KOPT-K1 (cell line): Measurements from ENCODE around the gene FAM110A.
"Not testable (repeated sequence)": the region's sequence is repeated elsewhere in the genome, so short reads cannot be mapped to it uniquely, and the experiment has no call there.

ENCODE experiments used
- H3K27ac ChIP-seq: fragments of 200-600 bp; sonication (generic); 2 replicates; pipeline ENCODE4 v1.5.1; 2016; ENCODE audit warnings: antibody characterized with exemption, mild to moderate bottlenecking, low read depth, low read length; ENCODE audit not compliant: poor library complexity, severe bottlenecking
- H3K36me3 ChIP-seq: fragments of 200-600 bp; sonication (generic); 2 replicates; pipeline ENCODE4 v1.5.1; 2017; ENCODE audit warnings: antibody characterized with exemption, mild to moderate bottlenecking, low read length, moderate library complexity; ENCODE audit not compliant: insufficient read depth
- H3K9me3 ChIP-seq: fragments of 200-600 bp; sonication (generic); 2 replicates; pipeline ENCODE4 v1.5.1; 2017; ENCODE audit warnings: antibody characterized with exemption, low read length, mild to moderate bottlenecking; ENCODE audit not compliant: insufficient read depth, poor library complexity, severe bottlenecking

FAM110A gene

DNA sequence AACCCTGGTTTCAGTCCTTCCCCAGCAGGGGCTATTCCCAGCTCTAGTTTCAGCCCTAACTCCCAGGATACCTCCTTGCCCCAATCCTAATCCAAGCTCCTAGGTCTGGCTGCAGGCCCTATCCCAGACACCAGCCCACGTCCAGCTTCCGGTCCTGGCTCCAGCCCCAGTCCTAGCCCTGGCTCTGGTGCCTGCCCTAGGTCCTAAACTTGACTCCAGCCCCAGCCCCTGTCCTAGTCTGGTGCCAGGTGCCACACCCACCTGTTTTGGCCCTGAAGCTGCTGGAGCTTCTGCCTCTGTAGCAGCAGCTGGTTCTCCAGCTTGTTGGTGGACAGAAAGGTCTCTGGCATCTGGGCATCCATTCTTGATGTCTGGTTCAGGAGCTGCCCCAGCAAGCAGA is 54.5 kb downstream of the FAM110A start:
- Histone ChIP-seq H3K27ac (no peak overlapping the region), H3K36me3 (no peaks in the 10 kb centered on the region), H3K9me3 (no peaks in the 10 kb centered on the region)

DNA sequence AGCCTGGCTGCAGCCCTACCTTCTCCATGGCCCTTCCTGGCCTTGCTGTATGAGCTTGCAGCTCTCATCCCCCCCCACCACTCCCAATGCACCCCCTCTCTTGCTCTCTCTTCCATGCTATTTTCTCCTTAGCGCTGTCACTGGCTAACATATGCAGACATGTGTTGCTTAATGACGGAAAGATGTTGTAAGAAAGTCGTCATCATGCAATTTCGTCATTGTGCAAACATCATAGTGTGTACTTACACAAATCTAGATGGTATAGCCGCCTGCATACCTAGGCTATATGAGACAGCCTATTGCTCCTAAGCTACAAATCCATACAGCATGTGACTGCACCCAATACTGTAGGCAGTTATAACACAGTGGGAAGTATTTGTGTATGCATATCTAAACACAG is 55.6 kb downstream of the FAM110A start:
- H3K9me3 ChIP-seq, result no peaks in the 10 kb centered on the region
- no peak overlapping the region for H3K27ac ChIP-seq
- no peaks in the 10 kb centered on the region for H3K36me3 ChIP-seq

GRCh38 chr20:889932-890463 is 56.5 kb downstream of the FAM110A start:
- H3K36me3 ChIP-seq, result no peaks in the 10 kb centered on the region
- no peaks in the 10 kb centered on the region for H3K9me3 ChIP-seq
- H3K27ac ChIP-seq, result no peak overlapping the region

DNA sequence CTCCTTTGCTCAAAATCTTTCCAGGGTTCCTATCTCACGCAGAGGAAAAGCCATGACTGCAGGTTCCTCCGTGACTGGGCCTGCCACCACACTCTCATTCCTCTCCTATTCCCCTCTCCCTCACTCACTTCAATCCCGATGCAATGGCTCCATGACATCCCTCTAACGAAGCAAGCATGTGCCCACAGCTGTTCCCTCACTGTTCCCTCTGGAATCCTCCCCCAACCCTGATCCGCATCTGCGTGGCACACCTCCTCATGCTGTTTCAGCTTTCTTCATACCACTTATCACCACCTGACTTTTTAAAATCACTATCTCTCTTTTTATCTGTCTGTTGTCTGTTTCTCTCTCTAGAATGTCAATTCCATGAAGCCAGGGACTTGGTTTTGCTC is 57.1 kb downstream of the FAM110A start:
- no peaks in the 10 kb centered on the region for H3K36me3 ChIP-seq
- H3K9me3 ChIP-seq, result no peaks in the 10 kb centered on the region
- no peak overlapping the region for H3K27ac ChIP-seq

- H3K9me3 ChIP-seq, result peaks cover 2% of the 10 kb centered on the region
- no peak overlapping the region for H3K27ac ChIP-seq
- no peaks in the 10 kb centered on the region for H3K36me3 ChIP-seq
Observed at GRCh38 chr20:891058-891705, 57.7 kb downstream of the FAM110A start.

DNA sequence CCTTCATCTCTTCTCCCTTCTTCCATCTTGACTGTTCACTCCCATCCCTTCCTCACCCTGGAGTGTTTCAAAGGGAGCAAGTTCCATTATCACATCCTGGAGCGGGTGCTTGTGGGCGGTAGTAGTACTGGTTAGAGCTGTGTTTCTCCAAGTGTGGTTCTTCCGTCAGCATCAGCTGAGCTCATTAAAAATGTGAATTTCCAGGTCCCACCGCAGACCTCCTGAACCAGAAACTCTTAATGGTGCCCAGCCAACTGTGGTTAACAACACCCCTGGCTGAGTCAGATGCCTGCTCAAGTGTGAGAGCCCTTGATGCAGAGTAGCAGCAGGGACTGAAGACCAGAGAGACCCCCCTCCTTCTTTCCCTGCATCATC is 58.2 kb downstream of the FAM110A start:
- Histone ChIP-seq H3K9me3 (peaks cover 7% of the 10 kb centered on the region), H3K27ac (no peak overlapping the region), H3K36me3 (no peaks in the 10 kb centered on the region)

DNA sequence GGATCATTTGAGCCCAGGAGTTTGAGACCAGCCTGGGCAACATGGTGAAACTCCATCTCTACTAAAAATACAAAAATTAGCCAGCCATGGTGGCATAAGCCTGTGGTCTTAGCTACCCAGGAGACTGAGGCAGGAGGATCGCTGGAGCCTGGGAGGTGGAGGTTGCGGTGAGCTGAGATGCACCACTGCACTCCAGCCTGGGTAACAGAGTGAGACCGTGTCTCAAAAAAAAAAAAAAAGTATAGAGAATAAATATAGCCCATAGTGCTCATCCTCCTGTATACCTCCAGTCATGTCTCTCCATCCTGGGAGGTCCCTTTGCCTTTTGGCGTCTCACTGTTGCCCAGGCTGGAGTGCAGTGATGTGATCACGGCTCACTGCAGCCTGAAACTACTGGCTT is 58.9 kb downstream of the FAM110A start:
- H3K36me3 ChIP-seq, H3K27ac ChIP-seq: not testable (repeated sequence)
- peaks cover 13% of the 10 kb centered on the region for H3K9me3 ChIP-seq
